HPDE6-E6E7 (cell line): ENCODE measurements around the gene MAGEF1.
"Not testable (repeated sequence)": the region's sequence is repeated elsewhere in the genome, so short reads cannot be mapped to it uniquely, and the experiment has no call there.

ENCODE experiments used
- DNase-seq: peaks from one replicate; pipeline ENCODE4 v3.0.0; 2011; ENCODE audit warnings: missing footprints; ENCODE audit errors: extremely low spot score

Gene MAGEF1

DNA sequence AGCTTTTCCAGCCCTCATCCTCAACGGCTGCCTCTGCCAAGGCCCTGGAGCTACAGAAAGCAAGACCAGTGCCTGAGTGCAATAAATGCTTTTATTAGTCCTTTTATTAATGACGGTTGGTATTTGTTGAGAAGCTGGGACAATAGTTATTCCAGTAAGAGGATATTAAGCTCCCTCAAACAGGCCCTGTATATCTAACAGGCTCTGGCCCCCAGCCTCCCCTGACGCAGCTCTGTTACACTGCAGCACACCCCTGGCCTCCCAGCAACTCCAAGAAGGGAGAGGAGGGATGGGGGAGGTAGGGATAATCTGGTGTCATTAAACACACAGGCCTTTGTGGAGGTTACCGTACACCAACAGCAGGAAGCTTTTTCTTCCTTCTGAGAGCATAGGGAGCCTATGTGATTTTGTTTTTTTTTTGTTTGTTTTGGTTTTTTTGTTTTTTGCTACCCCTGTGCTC lies 30.8 kb upstream of the MAGEF1 start:
- DNase-seq, result no peak

DNA sequence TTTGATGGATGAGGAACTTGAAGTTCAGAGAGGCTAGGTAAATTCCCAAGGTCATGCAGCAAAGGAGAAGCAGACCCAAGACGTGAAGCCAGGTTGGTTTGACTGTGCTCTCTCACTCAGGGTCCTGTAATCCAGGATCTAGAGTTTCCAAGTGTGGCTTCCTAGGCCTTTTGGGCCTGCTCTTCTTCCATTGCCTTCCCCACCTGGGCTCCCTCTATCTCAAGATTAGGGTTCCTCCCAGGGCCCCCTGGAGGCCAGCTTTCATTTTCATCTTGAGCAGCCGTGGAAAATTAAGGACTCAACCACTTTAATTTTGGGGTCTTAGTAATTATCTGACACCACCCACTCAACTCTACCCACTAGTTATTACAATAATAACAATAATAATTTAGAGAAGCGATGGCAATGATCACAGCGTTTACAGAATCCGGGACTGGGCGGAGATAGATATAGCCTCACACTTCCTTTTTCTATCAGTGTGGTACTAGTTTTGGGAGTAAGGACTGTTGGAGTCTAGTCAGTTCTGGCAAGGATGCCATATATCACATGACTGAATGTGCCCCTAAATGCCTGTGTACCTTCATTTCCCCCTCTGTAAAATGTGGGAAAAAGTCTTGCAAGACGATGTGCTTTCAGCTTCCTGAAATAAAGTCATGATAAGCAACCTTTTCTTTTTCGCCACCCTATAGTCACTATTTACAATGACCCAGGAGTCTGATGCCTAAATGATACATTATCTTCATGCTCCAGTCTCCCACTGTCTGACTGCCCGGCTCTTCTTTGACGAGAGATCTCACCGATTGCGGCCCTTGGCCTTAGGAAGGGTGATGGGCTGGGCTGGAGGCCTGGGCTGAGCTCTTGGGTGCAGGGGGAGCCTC lies 30.2 kb upstream of the MAGEF1 start:
- DNase-seq, result no peak

- DNase-seq, result peak; percentile 90
Measured at GRCh38 chr3:184741259-184741556, 29.3 kb upstream of the MAGEF1 start.

- peak; percentile 72 for DNase-seq
Measured at GRCh38 chr3:184740509-184741258, 28.8 kb upstream of the MAGEF1 start.

- no peak for DNase-seq
Measured at GRCh38 chr3:184739594-184740505, 28.0 kb upstream of the MAGEF1 start.

DNA sequence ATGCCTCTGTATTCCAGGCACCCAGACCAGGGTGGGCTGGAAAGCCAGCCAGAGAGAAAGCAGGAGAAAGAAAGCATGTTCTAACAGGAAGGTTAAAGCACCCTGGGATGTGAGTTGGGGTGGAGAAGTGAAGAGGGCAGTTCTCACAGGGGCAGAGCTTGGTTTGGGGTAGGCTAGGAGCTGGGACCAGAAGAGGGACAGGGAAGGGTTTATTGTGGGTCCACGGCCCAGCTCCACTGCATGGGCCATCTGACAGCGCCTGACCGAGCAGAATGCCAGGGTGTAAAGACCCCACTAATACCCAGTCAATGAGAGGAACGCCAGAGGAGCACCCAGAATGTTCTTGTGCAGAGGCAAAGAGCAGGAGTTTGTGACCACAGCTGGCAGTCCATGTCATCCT lies 27.1 kb upstream of the MAGEF1 start:
- DNase-seq, result no peak

GRCh38 chr3:184738506-184738890 lies 26.6 kb upstream of the MAGEF1 start:
- no peak for DNase-seq

- DNase-seq, result peak; percentile 95
Measured at GRCh38 chr3:184737641-184738505, 26.0 kb upstream of the MAGEF1 start.

GRCh38 chr3:184737063-184737462 lies 25.2 kb upstream of the MAGEF1 start:
- no peak for DNase-seq

DNA sequence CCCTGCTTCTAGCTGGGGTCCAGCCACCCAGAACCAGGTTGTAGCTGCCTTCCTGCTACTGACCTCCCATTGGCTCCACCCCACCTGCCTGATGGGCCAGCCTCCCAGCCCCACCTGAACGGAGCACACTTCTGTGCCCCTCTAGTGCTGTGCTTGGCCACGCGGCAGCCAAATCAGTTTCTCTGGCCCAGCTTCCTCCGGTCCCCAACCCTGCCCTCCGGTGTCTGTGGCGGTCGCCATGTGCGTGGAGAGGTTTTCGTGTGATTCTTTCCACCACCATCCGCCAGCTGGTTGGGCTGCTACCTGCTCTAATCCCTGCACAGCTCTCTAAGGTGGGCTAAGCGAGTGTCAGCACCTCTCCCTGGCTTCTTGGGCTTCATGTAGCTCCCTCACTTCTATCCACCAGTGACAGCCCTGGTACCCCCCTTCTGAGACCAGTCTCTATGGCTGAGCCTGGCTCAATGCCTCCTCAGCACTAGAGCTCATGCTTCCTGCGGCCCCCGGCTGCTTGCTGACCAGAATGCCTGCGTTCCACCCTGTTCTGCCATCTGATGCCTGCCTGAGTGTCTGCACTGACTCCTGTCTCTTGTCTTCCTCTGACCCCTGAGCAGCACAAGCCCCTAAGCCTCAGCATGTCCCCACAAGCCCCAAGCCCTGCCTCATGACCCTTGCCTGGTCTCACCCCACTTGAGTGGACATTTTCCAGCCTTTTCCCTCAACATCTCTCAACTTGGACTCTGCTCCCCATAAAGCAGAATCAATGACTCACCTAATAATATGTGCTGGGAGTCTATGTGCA lies 23.2 kb upstream of the MAGEF1 start:
- DNase-seq, result no peak

GRCh38 chr3:184733971-184734608 lies 22.2 kb upstream of the MAGEF1 start:
- no peak for DNase-seq

GRCh38 chr3:184733181-184733580 lies 21.3 kb upstream of the MAGEF1 start:
- no peak for DNase-seq

DNA sequence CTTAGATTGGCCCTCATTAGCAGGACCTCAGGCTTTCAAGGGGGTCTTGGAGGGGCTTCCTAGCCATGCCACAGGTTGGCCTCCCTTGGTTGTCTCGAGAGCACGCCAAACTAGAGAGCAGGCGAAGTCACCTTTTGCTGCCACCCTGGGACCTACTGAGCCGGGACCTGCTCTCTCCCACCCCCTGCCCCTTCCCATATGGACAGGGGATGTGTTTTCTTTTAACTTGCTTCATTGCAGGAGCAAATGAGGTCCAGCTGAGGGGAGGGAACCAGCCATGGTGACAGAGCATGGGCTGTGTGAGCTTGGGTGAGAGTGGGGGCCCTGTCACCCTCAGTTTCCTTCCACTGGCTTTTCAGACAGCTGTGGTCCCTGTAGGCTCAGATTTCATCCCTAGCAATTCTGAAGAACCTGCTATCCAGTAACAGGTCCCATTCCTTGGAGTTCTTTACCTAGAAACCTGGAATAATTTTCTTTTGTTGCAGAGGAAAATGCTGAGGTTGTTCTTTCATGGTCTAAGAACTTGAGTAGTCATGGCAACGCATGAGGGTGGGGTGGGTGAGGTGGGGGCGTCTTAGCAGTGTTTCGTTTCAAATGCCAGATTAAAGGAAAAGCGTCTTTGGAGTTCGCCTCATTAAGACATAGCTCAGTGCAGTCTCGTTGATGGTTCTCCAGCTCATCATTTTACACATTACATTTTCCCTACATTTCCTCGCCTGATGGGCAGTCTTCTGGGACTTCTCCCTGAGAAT lies 20.1 kb upstream of the MAGEF1 start:
- no peak for DNase-seq

- no peak for DNase-seq
Measured at GRCh38 chr3:184730924-184731323, 19.1 kb upstream of the MAGEF1 start.

DNA sequence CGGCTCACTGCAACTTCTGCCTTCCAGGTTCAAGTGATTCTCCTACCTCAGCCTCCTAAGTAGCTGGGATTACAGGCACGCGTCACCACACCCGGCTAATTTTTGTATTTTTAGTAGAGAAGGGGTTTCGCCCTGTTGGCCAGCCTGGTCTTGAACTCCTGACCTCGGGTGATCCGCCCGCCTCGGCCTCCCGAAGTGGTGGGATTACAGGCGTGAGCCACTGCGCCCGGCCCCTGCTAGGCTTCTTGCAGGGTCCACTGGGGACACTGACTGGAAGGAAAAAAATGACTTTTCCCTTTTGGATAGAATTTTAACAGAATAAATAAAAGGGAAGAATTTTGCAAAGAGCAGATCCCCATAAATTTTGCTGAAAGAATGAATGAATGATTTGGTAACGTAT lies 17.3 kb upstream of the MAGEF1 start:
- DNase-seq, result not testable (repeated sequence)

DNA sequence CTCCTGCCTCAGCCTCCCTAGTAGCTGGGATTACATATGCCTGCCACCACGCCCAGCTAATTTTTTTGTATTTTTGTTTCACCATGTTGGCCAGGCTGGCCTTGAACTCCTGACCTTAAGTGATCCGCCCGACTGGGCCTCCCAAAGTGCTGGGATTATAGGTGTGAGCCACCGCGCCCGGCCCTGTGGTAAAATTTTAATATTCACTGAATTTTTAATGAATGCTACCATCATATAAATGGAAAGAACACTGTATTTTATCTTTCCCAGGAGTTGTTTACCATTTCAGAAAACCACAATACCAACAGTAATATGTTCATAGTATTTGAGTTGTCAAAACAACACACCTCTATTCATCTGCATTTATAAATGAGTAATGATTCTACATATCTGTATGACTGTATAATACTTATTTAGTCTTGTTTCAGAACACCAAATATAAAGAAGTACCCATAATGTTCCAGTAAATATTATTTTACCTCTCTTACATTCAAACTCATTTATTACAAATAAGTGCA lies 16.2 kb upstream of the MAGEF1 start:
- no peak for DNase-seq

GRCh38 chr3:184727357-184728009 lies 15.6 kb upstream of the MAGEF1 start:
- no peak for DNase-seq

- DNase-seq, result no peak
Measured at GRCh38 chr3:184726497-184726896, 14.6 kb upstream of the MAGEF1 start.
